HG03060 (cell line): Measurements from ENCODE around the gene TICAM2.

Experiments used
- ATAC-seq: cut with Tn5 transposase; IDR thresholded peaks from one replicate; pipeline ENCODE4 v1.9.1; 2021; ENCODE audit warnings: low read depth, moderate number of reproducible peaks; ENCODE audit not compliant: unreplicated experiment

TICAM2 gene

GRCh38 chr5:115611873-115612272 lies 9.6 kb upstream of the TICAM2 start:
- ATAC-seq, result no peak

DNA sequence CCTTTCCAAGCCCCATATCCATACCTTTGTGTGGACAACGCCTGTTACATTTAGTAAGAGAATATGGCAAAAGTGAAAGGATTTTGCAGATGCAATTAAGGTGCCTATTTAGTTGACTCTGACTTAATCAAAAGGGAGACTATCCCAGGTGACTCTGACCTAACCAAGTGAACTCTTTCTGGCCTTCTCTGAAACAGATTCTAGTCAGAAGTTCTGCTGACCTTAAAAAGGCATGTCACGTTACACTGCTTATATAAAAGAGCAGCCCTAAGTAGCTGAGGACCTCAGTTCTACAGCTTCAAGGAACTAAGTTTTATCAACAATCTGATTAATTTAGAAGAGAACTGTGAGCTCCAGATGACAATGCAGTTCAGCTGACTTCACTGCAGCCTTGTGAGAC lies 5.7 kb upstream of the TICAM2 start:
- ATAC-seq, result no peak

DNA sequence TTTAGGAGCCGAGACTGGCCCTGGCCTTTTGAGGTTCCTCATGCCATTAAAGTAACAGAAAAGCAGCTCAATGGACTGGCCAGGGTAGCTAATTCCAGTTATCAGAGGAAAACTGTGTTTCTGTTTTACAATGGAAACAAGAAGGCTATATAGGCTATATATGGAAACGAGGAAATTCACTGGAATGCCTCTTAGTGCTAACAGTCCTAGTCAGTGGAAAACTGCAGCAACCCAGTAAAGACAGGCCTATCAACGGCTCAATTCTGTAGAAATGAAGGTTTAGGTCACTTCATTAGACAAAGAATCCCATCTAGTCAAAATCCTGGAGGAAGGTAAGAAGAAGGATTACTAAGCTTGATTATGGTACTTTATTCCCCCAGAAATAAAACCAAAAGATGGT lies 3.2 kb upstream of the TICAM2 start:
- ATAC-seq, result no peak

DNA sequence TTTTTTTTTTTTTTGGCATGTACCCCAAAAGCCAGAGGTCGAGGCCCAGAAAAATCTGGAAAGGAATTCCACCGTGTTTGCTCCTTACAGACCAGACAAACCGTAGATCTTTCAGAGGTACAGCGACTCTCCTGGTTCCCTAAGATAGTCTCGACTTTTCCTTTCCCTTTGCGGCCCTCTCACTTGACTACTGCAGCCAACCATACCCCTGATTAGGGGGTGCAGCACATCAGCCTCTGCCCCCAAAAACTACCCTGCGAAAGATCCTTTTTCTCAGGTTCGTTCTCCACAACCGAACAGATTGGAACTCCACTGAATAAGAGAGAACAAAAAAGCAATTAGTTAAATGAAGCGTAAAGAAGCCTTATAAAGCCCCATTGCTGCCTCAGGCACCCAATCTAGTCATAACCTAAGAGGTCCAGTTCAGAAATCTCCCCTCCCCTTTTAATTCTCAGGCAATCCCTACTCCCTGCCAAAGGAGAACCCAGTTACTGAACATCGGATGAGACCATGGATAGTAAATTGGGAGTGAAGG lies 379 bp upstream of the TICAM2 start:
- ATAC-seq, result no peak

DNA sequence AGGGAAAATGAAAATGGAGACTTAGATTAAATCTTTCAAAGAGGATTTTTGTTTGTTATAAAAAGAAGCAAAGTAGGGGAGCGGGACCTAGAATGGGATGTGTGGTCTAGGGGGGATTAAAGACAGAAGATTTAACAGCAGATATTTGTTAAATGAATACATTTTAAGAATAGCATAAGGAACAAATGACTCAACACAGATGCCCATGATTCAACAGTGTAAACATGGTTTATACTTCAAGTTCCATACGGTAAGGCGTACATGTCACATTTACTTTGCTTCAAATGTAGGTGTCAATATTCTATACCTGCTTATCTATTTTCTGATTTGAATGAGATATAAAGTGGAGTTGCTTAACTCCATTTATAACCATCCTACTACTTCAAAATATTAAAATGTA lies 1.5 kb downstream of the TICAM2 start:
- ATAC-seq, result no peak

- ATAC-seq, result no peak
Observed at GRCh38 chr5:115599924-115600323, 2.4 kb downstream of the TICAM2 start.

DNA sequence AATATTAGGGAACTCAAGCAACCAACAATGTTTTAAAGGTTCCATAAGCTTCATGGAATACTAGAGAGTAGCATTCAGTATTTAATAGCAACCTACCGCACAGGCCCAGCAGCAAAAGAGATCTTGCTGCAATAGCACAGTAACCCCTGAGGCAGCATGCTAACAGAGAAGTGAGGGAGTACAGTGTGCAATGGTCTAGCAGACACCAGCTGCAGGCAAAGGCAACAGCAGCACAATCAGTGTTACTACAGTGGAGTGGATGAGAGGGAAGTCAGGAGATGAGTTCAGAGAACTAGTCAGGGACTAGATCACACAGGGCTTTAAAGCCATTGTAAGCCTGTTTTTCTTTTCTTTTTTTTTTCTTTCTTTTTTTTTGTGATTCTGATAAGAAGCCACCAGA lies 2.8 kb downstream of the TICAM2 start:
- ATAC-seq, result peak; percentile 29

GRCh38 chr5:115594128-115595047 lies 7.9 kb downstream of the TICAM2 start:
- no peak for ATAC-seq

DNA sequence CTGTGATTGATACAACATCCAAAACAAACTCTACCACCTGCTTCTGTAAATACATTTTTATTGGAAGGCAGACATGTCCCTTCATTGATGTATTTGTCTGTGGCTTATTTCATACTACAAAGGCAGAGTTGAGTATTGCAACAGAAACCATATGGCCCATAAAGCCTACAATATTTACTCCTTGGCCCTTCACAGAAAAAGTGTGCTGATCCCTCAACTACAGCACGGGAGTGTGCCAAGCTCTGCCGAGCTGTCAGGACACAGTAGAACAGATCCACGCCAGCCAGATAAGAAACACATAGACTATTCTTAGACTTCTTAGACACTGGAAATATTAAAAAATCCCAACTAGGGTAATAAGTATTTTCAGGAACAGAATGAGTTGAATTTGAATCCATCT lies 13.2 kb downstream of the TICAM2 start:
- ATAC-seq, result no peak

GRCh38 chr5:115588640-115589039 lies 13.6 kb downstream of the TICAM2 start:
- no peak for ATAC-seq

DNA sequence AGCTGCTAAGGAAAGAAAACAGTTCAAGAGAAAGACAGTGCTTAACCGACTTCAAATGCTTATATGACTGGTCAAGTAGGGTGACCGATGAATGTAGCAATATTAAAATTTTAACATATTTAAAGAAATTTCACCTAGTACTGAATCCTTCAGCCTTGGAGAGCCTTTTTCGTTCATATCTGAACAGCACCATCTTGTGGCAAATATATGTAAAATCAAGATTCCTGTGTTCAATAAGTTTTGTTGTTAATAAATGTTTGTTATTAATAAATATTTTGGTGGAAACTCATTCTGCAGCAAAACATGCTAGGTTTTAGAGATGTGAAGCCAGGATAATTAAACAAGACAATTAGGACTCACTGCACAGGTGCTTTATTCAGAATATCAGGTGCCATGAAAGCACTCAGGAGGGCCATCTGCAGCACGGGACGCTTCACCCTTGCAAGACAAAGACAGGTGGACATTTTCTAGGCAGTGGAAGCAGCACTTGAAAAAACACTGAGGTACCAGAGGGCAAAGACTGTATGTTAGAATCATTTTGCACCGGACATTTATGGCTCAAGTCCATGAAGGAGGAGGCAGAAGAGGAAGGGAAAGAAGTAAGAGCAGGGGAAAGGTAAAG lies 15.6 kb downstream of the TICAM2 start:
- no peak for ATAC-seq

DNA sequence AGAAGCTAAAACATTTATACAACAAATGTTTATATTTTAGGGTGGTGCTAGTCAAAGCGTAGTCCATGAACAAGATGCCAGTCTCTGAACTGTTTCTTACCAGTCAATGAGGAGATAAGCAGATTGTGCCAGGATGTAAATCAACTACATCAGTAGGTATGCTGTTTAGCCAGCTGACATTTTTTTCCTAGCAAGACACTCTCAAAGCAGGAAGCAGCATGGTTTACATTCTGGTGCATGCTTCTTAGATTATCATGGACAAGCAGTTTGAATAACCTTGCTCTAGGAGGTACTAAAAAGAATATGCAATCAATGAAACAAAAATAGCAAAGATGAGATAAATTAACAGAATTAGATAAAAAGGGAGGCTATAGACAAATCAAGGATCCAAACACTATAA lies 17.0 kb downstream of the TICAM2 start:
- no peak for ATAC-seq

GRCh38 chr5:115584501-115584900 lies 17.8 kb downstream of the TICAM2 start:
- ATAC-seq, result no peak

- no peak for ATAC-seq
Observed at GRCh38 chr5:115583474-115583873, 18.8 kb downstream of the TICAM2 start.

DNA sequence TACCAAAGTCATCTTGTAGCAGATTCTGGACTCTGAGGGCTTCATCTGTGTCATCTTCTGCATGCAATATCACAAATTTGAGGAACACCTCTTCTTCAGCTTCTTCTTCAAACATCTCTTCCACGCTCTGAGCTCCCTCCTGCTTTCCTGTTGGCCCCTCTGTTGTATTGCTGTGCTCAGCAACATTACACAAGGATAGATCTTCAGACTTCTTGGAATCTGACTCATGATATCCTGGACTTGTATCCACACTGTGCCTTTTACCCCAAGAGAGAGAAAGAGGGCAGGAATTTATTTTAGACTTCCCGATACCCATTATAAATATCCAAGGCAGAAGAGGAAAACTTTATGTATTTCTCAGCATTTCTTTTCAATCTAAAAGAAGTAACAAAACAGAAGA lies 21.3 kb downstream of the TICAM2 start:
- no peak for ATAC-seq

DNA sequence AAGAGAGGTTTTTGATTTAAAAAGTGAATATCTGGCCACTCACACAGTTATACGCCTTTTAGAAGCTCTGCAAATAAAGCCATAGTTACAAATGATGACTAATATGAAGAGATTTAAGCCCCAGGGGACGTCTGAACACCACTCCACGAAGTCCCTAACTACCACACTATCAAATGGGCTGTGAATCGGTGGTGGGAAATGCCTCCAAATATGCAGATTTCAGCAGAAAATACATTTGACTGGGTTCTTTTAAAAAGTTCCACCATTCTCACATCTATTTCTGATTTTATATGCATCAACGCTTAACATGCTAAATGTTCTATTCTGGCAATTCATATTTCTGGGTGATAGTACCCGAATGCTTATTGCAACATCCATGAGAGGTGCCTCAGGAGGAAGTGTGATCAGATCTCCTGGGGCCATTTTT lies 22.5 kb downstream of the TICAM2 start:
- ATAC-seq, result peak; percentile 66

DNA sequence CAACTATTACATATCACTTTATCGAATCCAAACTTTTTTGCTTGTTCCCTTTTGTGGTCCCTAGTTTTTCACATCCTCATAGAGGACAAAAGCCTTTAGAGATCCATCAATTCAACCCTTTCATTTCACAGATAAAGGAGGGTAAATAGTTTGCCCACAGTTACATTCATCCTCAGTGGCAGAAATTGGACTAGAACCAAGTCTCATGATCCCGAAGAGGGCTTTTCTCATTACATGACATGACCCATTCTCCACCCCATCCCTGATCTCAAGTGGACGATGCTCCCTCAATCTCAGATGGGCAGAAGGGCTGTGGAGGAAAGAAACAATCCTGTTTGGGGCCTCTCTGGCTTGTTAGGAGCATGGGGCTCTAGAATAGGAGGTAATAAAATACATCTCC lies 23.1 kb downstream of the TICAM2 start:
- ATAC-seq, result no peak

- ATAC-seq, result peak; percentile 38
Observed at GRCh38 chr5:115578657-115579056, 23.6 kb downstream of the TICAM2 start.

DNA sequence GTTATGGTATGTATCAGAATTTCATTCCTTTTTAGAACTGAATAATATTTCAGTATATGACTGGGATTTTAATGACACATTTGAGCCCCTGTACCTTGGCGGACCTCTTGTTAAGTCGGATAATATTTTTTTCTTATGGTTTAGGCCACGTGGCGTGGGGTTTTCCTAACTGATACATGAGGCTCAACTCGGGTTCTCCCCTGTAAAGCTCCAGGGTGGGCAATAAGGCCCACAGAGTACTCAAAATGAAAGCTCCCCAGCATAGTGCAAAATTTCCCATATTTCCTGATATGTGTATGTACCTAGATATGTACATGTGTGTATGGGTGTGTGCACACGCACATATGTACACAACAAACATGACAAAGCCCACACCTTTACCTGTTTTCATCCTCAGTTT lies 24.5 kb downstream of the TICAM2 start:
- no peak for ATAC-seq

DNA sequence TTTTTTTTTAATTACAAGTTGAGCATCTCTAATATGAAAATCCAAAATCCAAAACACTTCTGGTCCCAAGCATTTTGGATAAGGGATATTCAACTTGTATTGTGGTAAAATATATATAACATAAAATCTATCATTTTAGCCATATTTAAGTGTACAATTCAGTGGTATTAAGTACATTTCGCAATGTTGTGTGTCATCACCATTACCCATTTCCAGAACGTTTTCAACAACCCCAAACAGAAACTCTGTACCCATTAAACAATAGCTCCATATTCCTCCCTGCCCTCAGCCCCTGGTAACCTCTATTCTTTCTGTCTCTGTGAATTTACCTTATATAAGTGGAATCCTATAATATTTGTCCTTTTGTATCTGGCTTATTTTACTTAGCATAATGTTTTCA lies 24.9 kb downstream of the TICAM2 start:
- no peak for ATAC-seq

GRCh38 chr5:115575167-115576070 lies 26.9 kb downstream of the TICAM2 start:
- no peak for ATAC-seq
